ENCODE data around the gene ADAMTSL1.

GRCh38 chr9:18610956-18611355 is 137.0 kb downstream of the ADAMTSL1 start:
- TF ChIP-seq CTCF (IDR thresholded peaks at IDR 0.05) (no peak), POLR2A (IDR thresholded peaks at IDR 0.05) (no peak), POLR2AphosphoS5 (IDR thresholded peaks at IDR 0.05) (no peak)
